HCT116 (cell line): Measurements from ENCODE around the gene DOK5. TPM values are rescaled to one million over a fixed set of nuclear protein-coding genes. Genes with fewer than 3 reads are reported as not detected.

Experiments
- ATAC-seq: fragments of 200-7000 bp; cut with Tn5 transposase; 2 replicates; pipeline ENCODE4 v1.9.1; 2020; ENCODE audit warnings: mild to moderate bottlenecking, moderate library complexity
- BruUV-seq: library from RNA; stranded (reverse); fragments of 400-500 nt; replicated peaks from 2 replicates; lab custom pipeline; 2021; lab: Mats Ljungman, UMichigan
- CTCF ChIA-PET: fragments of 300-600 bp; sonication (Branson Sonifier 250); formaldehyde crosslinking; loops from one replicate; lab custom pipeline; 2021; ENCODE audit warnings: antibody characterized with exemption; lab: Charles Lee
- POLR2A ChIA-PET: fragments of 300-600, 350-600 bp; sonication (Branson Sonifier 250); formaldehyde crosslinking; loops from one replicate; lab custom pipeline; 2021; ENCODE audit warnings: antibody characterized with exemption; lab: Charles Lee
- RAD21 ChIA-PET, 2 experiments: fragments of 300-600 bp; sonication (Branson Sonifier 250); formaldehyde crosslinking; loops; one replicate each; lab custom pipeline; 2023; ENCODE audit warnings: low total read pairs in 2 of 2; ENCODE audit not compliant: uncharacterized antibody in 2 of 2, unreplicated experiment in 2 of 2, low non-redundant PET in 1 of 2; lab: Charles Lee
- DNase-seq: peaks from one replicate; pipeline ENCODE4 v3.0.0-alpha.2; 2010; ENCODE audit warnings: low read depth, low spot score
- H2AFZ ChIP-seq: fragments of 200-600 bp; shearing (Covaris generic), sonication (generic); 2 replicates; pipeline ENCODE4 v1.6.1; 2017; ENCODE audit warnings: low read depth, mixed run types, mixed read lengths, antibody characterized with exemption, low read length; ENCODE audit not compliant: poor library complexity, severe bottlenecking
- H3K27ac ChIP-seq: 2 replicates; pipeline ENCODE4 v1.5.1; 2012; ENCODE audit warnings: low read depth, low read length
- H3K27me3 ChIP-seq: fragments of 200-600 bp; sonication (generic); 2 replicates; pipeline ENCODE4 v1.6.1; 2016; ENCODE audit warnings: mixed run types, low read length, mixed read lengths; ENCODE audit not compliant: insufficient read depth
- H3K36me3 ChIP-seq, 2 experiments: fragments of 200-500 bp in 1 of 2; fragments of 200-600 bp in 1 of 2; sonication (Bioruptor generic) in 1 of 2; sonication (generic) in 1 of 2; 2 replicates each; pipeline versions ENCODE4 v1.5.1 to v1.6.1; 2014 to 2016; ENCODE audit warnings: low read length in 2 of 2, inconsistent platforms in 1 of 2, mixed read lengths in 1 of 2, mixed run types in 1 of 2; ENCODE audit not compliant: insufficient read depth in 2 of 2, control insufficient read depth in 1 of 2
- H3K4me1 ChIP-seq, 2 experiments: fragments of 200-600 bp in 1 of 2; sonication (generic) in 1 of 2; 2 replicates each; pipeline versions ENCODE4 v1.5.1 to v1.6.1; 2012 to 2017; ENCODE audit warnings: low read length in 2 of 2, inconsistent platforms in 1 of 2, mild to moderate bottlenecking in 1 of 2, mixed read lengths in 1 of 2, mixed run types in 1 of 2, moderate library complexity in 1 of 2; ENCODE audit not compliant: insufficient read depth in 2 of 2, control insufficient read depth in 1 of 2
- H3K4me2 ChIP-seq: fragments of 200-600 bp; sonication (generic); 2 replicates; pipeline ENCODE4 v1.6.1; 2017; ENCODE audit warnings: mixed run types, low read length, mixed read lengths
- H3K4me3 ChIP-seq, 2 experiments: fragments of 200-600 bp in 1 of 2; sonication (generic) in 1 of 2; replicated peaks in 1 of 2; 2 replicates each; pipeline ENCODE4 v1.5.1; 2011 to 2016; ENCODE audit warnings: low read length in 2 of 2, control low read depth in 1 of 2, low read depth in 1 of 2, mild to moderate bottlenecking in 1 of 2, mixed read lengths in 1 of 2, mixed run types in 1 of 2
- H3K79me2 ChIP-seq: fragments of 200-600 bp; sonication (generic); 2 replicates; pipeline ENCODE4 v1.6.1; 2017; ENCODE audit warnings: mild to moderate bottlenecking, mixed run types, low read length, moderate library complexity, mixed read lengths; ENCODE audit not compliant: insufficient read depth
- H3K9ac ChIP-seq: fragments of 200-600 bp; sonication (generic); 2 replicates; pipeline ENCODE4 v1.6.1; 2016; ENCODE audit warnings: low read length, mixed read lengths
- H3K9me2 ChIP-seq: fragments of 200-600 bp; sonication (generic), shearing (Covaris generic); 2 replicates; pipeline ENCODE4 v1.6.1; 2017; ENCODE audit warnings: mixed run types, mild to moderate bottlenecking, moderate library complexity; ENCODE audit not compliant: insufficient read depth
- H3K9me3 ChIP-seq, 2 experiments: fragments of 200-500 bp in 1 of 2; fragments of 200-600 bp in 1 of 2; sonication (Bioruptor generic) in 1 of 2; sonication (generic) in 1 of 2; 2 replicates each; pipeline ENCODE4 v1.6.1; 2014 to 2017; ENCODE audit warnings: low read length in 2 of 2, mixed read lengths in 2 of 2, inconsistent platforms in 1 of 2, low read depth in 1 of 2, mild to moderate bottlenecking in 1 of 2, mixed run types in 1 of 2, moderate library complexity in 1 of 2; ENCODE audit not compliant: control insufficient read depth in 1 of 2, insufficient read depth in 1 of 2
- H4K20me1 ChIP-seq: fragments of 200-600 bp; sonication (generic), shearing (Covaris generic); 2 replicates; pipeline ENCODE4 v1.6.1; 2017; ENCODE audit warnings: mixed run types, mild to moderate bottlenecking, moderate library complexity; ENCODE audit not compliant: insufficient read depth
- CBX3 ChIP-seq: IDR thresholded peaks from 2 replicates; pipeline ENCODE4 v1.6.1; 2012; ENCODE audit warnings: low read depth
- EZH2 ChIP-seq: fragments of 200-600 bp; sonication (generic); IDR thresholded peaks from 2 replicates; pipeline ENCODE4 v1.6.1; 2017; ENCODE audit warnings: antibody characterized with exemption, mixed run types
- EZH2phosphoT487 ChIP-seq: fragments of 200-600 bp; IDR thresholded peaks from 2 replicates; pipeline ENCODE4 v1.6.1; 2018; ENCODE audit warnings: antibody characterized with exemption, borderline replicate concordance
- FOSL1 ChIP-seq: IDR thresholded peaks from 2 replicates; pipeline ENCODE4 v1.6.1; 2012; ENCODE audit warnings: low read depth
- POLR2AphosphoS5 ChIP-seq: IDR thresholded peaks from 2 replicates; pipeline ENCODE4 v1.6.1; 2011; ENCODE audit warnings: mild to moderate bottlenecking, low read depth, low read length, moderate library complexity
- SP1 ChIP-seq: IDR thresholded peaks from 2 replicates; pipeline ENCODE4 v1.6.1; 2012; ENCODE audit warnings: low read depth
- ZFX ChIP-seq: fragments of 450-650 bp; IDR thresholded peaks from 2 replicates; pipeline ENCODE4 v1.6.1; 2017
- intact Hi-C: fragments of 100-400 bp; cut with micrococcal nuclease; formaldehyde crosslinking; loops from 2 replicates; pipeline ENCODE4 v1.10.0; 2022
- total RNA-seq: library from RNA; stranded (reverse); gene quantifications from one replicate; pipeline ENCODE4 v1.2.1, GENCODE V29; 2021; ENCODE audit not compliant: unreplicated experiment
- TF ChIP-seq, protein P1 (sequence below): IDR thresholded peaks from 2 replicates; pipeline ENCODE4 v1.6.1; 2012
- TF ChIP-seq, protein P2 (sequence below): IDR thresholded peaks from 2 replicates; pipeline ENCODE4 v1.6.1; 2012; ENCODE audit warnings: low read depth

Gene DOK5
- total RNA-seq, 1 experiment from 2014 or later, result not detected

DNA sequence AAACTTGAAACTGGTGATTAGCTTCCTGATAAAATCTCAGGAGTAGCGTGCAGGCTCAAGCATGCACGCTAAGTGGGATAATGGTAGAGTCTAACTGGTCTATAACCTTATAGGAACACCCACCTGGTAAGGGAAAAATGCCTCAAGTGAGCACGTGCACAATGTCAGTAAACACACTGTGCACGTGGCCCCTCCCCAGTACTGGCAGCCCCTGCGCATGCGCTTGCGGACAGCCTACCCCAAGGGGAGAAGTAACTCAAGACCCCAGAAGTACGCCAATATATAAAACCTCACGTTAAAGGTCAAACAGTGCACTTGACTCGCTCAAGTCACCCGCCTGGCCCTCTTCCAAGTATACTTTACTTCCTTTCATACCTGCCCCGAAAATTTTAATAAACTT, 23.1 kb upstream of the DOK5 start:
- Histone ChIP-seq H2AFZ (no peak overlapping the region), H4K20me1 (no peaks in the 10 kb centered on the region), H3K9me3 (no peaks in the 10 kb centered on the region), H3K9ac (no peak overlapping the region), H3K4me1 (no peaks in the 10 kb centered on the region), H3K36me3 (no peaks in the 10 kb centered on the region), H3K9me2 (no peaks in the 10 kb centered on the region), H3K4me3 (no peak overlapping the region)
- POLR2A ChIA-PET, result no interaction called here
- ATAC-seq, result no peak
- intact Hi-C loops, result no loop called here
- TF ChIP-seq SP1, result no peak
- TF ChIP-seq, protein P1, sequence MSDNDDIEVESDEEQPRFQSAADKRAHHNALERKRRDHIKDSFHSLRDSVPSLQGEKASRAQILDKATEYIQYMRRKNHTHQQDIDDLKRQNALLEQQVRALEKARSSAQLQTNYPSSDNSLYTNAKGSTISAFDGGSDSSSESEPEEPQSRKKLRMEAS, result no peak
- no peak for TF ChIP-seq EZH2phosphoT487
- TF ChIP-seq, protein P2, sequence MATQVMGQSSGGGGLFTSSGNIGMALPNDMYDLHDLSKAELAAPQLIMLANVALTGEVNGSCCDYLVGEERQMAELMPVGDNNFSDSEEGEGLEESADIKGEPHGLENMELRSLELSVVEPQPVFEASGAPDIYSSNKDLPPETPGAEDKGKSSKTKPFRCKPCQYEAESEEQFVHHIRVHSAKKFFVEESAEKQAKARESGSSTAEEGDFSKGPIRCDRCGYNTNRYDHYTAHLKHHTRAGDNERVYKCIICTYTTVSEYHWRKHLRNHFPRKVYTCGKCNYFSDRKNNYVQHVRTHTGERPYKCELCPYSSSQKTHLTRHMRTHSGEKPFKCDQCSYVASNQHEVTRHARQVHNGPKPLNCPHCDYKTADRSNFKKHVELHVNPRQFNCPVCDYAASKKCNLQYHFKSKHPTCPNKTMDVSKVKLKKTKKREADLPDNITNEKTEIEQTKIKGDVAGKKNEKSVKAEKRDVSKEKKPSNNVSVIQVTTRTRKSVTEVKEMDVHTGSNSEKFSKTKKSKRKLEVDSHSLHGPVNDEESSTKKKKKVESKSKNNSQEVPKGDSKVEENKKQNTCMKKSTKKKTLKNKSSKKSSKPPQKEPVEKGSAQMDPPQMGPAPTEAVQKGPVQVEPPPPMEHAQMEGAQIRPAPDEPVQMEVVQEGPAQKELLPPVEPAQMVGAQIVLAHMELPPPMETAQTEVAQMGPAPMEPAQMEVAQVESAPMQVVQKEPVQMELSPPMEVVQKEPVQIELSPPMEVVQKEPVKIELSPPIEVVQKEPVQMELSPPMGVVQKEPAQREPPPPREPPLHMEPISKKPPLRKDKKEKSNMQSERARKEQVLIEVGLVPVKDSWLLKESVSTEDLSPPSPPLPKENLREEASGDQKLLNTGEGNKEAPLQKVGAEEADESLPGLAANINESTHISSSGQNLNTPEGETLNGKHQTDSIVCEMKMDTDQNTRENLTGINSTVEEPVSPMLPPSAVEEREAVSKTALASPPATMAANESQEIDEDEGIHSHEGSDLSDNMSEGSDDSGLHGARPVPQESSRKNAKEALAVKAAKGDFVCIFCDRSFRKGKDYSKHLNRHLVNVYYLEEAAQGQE, result no peak
- no peak for TF ChIP-seq POLR2AphosphoS5
- no peak for TF ChIP-seq EZH2
- no peak for TF ChIP-seq FOSL1
- no peak for TF ChIP-seq CBX3
- no peak for TF ChIP-seq ZFX
- TF ChIP-seq, all 23 proteins: peak for 0
- H3K79me2 ChIP-seq, result no peaks in the 10 kb centered on the region
- ChIA-PET CTCF (no interaction called here), RAD21 (no interaction called here)
- H3K27ac ChIP-seq, result no peak overlapping the region
- 0 out of 2 replicates have a peak, but pooled peaks cover under 1% of the 10 kb centered on the region for H3K27me3 ChIP-seq
- H3K4me2 ChIP-seq, result no peak overlapping the region
- BruUV-seq, result no TSS peak
- no peak for DNase-seq
